T-cell (primary cell): ENCODE results near the gene ZNF281. TPM values are rescaled to one million over a fixed set of nuclear protein-coding genes. Genes with fewer than 3 reads are reported as not detected.
"Not testable (repeated sequence)": the region's sequence is repeated elsewhere in the genome, so short reads cannot be mapped to it uniquely, and the experiment has no call there.

Source experiments
- ATAC-seq, 4 experiments: fragments of 200-7000 bp in 3 of 4; fragments of 150-1000 bp in 1 of 4; cut with Tn5 transposase; replicated peaks in 1 of 4; 1 replicate in 3 of 4; 2 replicates in 1 of 4; pipeline ENCODE4 v1.10.0; 2021; ENCODE audit warnings: moderate library complexity in 3 of 4, mild to moderate bottlenecking in 2 of 4, moderate number of reproducible peaks in 1 of 4
- CTCF ChIA-PET, 2 donors: fragments of 300-600 bp; sonication (Branson Sonifier 250); formaldehyde crosslinking; loops; one replicate each; lab custom pipeline; 2022; ENCODE audit warnings: antibody characterized with exemption in 2 of 2; lab: Charles Lee
- POLR2A ChIA-PET, 2 donors: fragments of 300-600 bp; sonication (Branson Sonifier 250); formaldehyde crosslinking; loops; one replicate each; lab custom pipeline; 2022; ENCODE audit warnings: antibody characterized with exemption in 2 of 2; lab: Charles Lee
- DNase-seq, 35 experiments: peaks; one replicate each; pipeline versions ENCODE4 v3.0.0 to v3.0.0-alpha.2; 2013 to 2023
- H3K27ac ChIP-seq: one replicate; pipeline ENCODE4 v1.5.1; 2013; ENCODE audit warnings: low read length
- H3K27me3 ChIP-seq, 2 experiments: replicated peaks in 1 of 2; 1 replicate in 1 of 2; 2 replicates in 1 of 2; pipeline versions ENCODE4 v1.6.1 to v1.7.0; 2013; ENCODE audit warnings: low read length in 1 of 2, mixed read lengths in 1 of 2; ENCODE audit not compliant: control insufficient read depth in 2 of 2, insufficient read depth in 2 of 2; ENCODE audit errors: extremely low read depth in 1 of 2
- H3K36me3 ChIP-seq, 2 donors: 1 replicate in 1 of 2; 2 replicates in 1 of 2; pipeline versions ENCODE4 v1.6.1 to v1.7.0; 2013; ENCODE audit warnings: low read length in 1 of 2; ENCODE audit not compliant: control insufficient read depth in 2 of 2, insufficient read depth in 1 of 2; ENCODE audit errors: extremely low read depth in 1 of 2
- H3K4me1 ChIP-seq, 2 experiments: 1 replicate in 1 of 2; 2 replicates in 1 of 2; pipeline versions ENCODE4 v1.6.1 to v1.7.0; 2013; ENCODE audit warnings: low read length in 2 of 2, mixed read lengths in 1 of 2; ENCODE audit not compliant: insufficient read depth in 2 of 2, control insufficient read depth in 1 of 2; ENCODE audit errors: extremely low read depth in 1 of 2
- H3K4me3 ChIP-seq, 2 donors: 1 replicate in 1 of 2; 2 replicates in 1 of 2; pipeline versions ENCODE4 v1.5.1 to v1.7.0; 2013; ENCODE audit warnings: mild to moderate bottlenecking in 2 of 2, low read length in 1 of 2, moderate library complexity in 1 of 2; ENCODE audit not compliant: control insufficient read depth in 1 of 2; ENCODE audit errors: extremely low read depth in 1 of 2
- H3K9me3 ChIP-seq: 2 replicates; pipeline ENCODE4 v1.7.0; 2013
- H3K27ac Mint-ChIP-seq, 2 donors: one replicate each; pipeline ENCODE4 v1.8.0; 2020 to 2021; ENCODE audit warnings: mild to moderate bottlenecking in 2 of 2, mixed read lengths in 2 of 2
- H3K27me3 Mint-ChIP-seq, 2 donors: one replicate each; pipeline ENCODE4 v1.8.0; 2021 to 2022; ENCODE audit warnings: mixed read lengths in 2 of 2
- H3K36me3 Mint-ChIP-seq: one replicate; pipeline ENCODE4 v1.8.0; 2021; ENCODE audit warnings: mixed read lengths
- H3K4me1 Mint-ChIP-seq, 3 donors: one replicate each; pipeline ENCODE4 v1.8.0; 2020 to 2022; ENCODE audit warnings: mixed read lengths in 3 of 3, mild to moderate bottlenecking in 1 of 3
- H3K4me3 Mint-ChIP-seq, 3 donors: one replicate each; pipeline ENCODE4 v1.8.0; 2020 to 2022; ENCODE audit warnings: mild to moderate bottlenecking in 3 of 3, mixed read lengths in 3 of 3, moderate library complexity in 3 of 3
- H3K9me3 Mint-ChIP-seq, 3 donors: one replicate each; pipeline ENCODE4 v1.8.0; 2020 to 2022; ENCODE audit warnings: mixed read lengths in 3 of 3
- WGBS: methylation state at CpG from one replicate; pipeline ENCODE4 v1.1.5; 2013; ENCODE audit warnings: missing lambda C conversion rate; ENCODE audit not compliant: insufficient coverage; 5-methylcytosine and 5-hydroxymethylcytosine counted together
- total RNA-seq, 35 experiments: library from RNA in 6 of 35; stranded (reverse) in 6 of 35; fragments of 120-200 nt in 1 of 35; gene quantifications; one replicate each; pipeline versions ENCODE4 v1.2.1 to v1.2.4 and lab custom pipeline; 2013 to 2026

The ZNF281 gene
- total RNA-seq, 5 donors from 2014 or later (not counting 1 experiment from before 2014, with no cell fraction given): 19.2 to 29.9 (median 21.4) TPM

DNA sequence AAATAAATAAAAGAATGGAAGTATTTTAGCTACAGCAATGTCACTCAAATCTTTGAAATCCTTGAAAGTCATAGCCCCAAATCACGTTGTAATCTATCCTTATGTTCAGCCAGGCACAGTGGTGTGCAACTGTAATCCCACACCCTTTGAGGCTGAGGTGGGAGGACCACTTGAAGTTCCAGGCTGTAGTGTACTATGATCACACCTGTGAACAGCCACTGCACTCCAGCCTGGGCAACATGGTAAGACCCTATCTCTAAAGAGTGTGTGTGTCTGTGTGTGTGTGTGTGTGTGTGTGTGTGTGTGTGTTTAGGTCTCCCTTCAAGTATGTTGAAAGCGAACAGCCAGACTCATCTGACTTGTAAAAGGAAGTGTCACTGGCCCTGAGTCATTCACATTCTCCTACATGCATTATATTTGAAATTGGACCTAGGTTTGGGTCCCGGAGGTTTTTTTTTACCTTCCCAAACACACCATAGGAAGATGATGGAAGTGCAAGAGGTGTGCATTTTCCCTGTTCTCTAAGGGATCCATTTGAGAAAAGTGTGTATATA, 50.1 kb downstream of the ZNF281 start:
- Histone ChIP-seq H3K4me3 (no peak overlapping the region), H3K27ac (no peak overlapping the region), H3K4me1 (no peaks in the 10 kb centered on the region), H3K36me3 (no peaks in the 10 kb centered on the region), H3K27me3 (no peaks in the 10 kb centered on the region), H3K9me3 (no peaks in the 10 kb centered on the region)
- no peak for ATAC-seq
- no CpG with 5 or more reads among the region's 3 CpGs for WGBS
- no peaks in the 10 kb centered on the region for H3K36me3 Mint-ChIP-seq
- H3K27me3 Mint-ChIP-seq: no peaks in the 10 kb centered on the region
- peaks cover 0 to 3% (median 0%) of the 10 kb centered on the region in 3 donors for H3K4me1 Mint-ChIP-seq
- CTCF ChIA-PET: no interaction called here
- H3K27ac Mint-ChIP-seq: no peak overlapping the region
- POLR2A ChIA-PET: no interaction called here
- no peaks in the 10 kb centered on the region for H3K9me3 Mint-ChIP-seq
- H3K4me3 Mint-ChIP-seq: no peak overlapping the region
- no peak for DNase-seq

GRCh38 chr1:200357925-200358324, 51.9 kb downstream of the ZNF281 start:
- H3K27ac ChIP-seq, H3K36me3 Mint-ChIP-seq, ATAC-seq, H3K27me3 ChIP-seq, CTCF ChIA-PET, H3K4me1 ChIP-seq, H3K27ac Mint-ChIP-seq, H3K36me3 ChIP-seq, DNase-seq, H3K4me3 Mint-ChIP-seq, H3K27me3 Mint-ChIP-seq, H3K9me3 Mint-ChIP-seq, H3K9me3 ChIP-seq, H3K4me3 ChIP-seq: not testable (repeated sequence)
- H3K4me1 Mint-ChIP-seq: peaks cover 11 to 15% (median 13%) of the 10 kb centered on the region in 3 donors
- 100% methylated on average over 2 of the region's 6 CpGs for WGBS
- POLR2A ChIA-PET: interaction anchor here in 1 of 2 donors (0.6 kb wide), 1 partner anchor 15 kb away, joined by 5 read pairs; no protein-coding TSS in a partner anchor

GRCh38 chr1:200355801-200356200, 54.0 kb downstream of the ZNF281 start:
- DNase-seq (no peak), ATAC-seq (no peak)
- H3K27me3 Mint-ChIP-seq: no peaks in the 10 kb centered on the region
- Histone ChIP-seq H3K27ac (no peak overlapping the region), H3K4me3 (no peak overlapping the region), H3K36me3 (no peaks in the 10 kb centered on the region), H3K4me1 (peaks cover 18 to 19% of the 10 kb centered on the region in 2 experiments), H3K27me3 (no peaks in the 10 kb centered on the region), H3K9me3 (no peaks in the 10 kb centered on the region)
- peaks cover 30 to 32% (median 31%) of the 10 kb centered on the region in 3 donors for H3K4me1 Mint-ChIP-seq
- whole genome bisulfite sequencing: 48% methylated on average over 2 of the region's 3 CpGs
- H3K4me3 Mint-ChIP-seq: no peak overlapping the region
- H3K9me3 Mint-ChIP-seq: no peaks in the 10 kb centered on the region
- no peaks in the 10 kb centered on the region for H3K36me3 Mint-ChIP-seq
- CTCF ChIA-PET: no interaction called here
- POLR2A ChIA-PET: interaction anchor here in 1 of 2 donors (0.6 kb wide), 1 partner anchor 113 kb away, joined by 4 read pairs; no protein-coding TSS in a partner anchor
- H3K27ac Mint-ChIP-seq: no peak overlapping the region

Other genes with a start within 250 kb of the ZNF281 start
- gene KIF14, start 210.7 kb upstream of the ZNF281 start, total RNA-seq: under 1 TPM; 0.03 to 0.33 (median 0.19) TPM